EH (cell line): ENCODE measurements around the gene LRRC71.

Source experiments
- DNase-seq: peaks from one replicate; pipeline ENCODE4 v3.0.0-alpha.2; 2015; ENCODE audit warnings: low read depth

Gene LRRC71

DNA sequence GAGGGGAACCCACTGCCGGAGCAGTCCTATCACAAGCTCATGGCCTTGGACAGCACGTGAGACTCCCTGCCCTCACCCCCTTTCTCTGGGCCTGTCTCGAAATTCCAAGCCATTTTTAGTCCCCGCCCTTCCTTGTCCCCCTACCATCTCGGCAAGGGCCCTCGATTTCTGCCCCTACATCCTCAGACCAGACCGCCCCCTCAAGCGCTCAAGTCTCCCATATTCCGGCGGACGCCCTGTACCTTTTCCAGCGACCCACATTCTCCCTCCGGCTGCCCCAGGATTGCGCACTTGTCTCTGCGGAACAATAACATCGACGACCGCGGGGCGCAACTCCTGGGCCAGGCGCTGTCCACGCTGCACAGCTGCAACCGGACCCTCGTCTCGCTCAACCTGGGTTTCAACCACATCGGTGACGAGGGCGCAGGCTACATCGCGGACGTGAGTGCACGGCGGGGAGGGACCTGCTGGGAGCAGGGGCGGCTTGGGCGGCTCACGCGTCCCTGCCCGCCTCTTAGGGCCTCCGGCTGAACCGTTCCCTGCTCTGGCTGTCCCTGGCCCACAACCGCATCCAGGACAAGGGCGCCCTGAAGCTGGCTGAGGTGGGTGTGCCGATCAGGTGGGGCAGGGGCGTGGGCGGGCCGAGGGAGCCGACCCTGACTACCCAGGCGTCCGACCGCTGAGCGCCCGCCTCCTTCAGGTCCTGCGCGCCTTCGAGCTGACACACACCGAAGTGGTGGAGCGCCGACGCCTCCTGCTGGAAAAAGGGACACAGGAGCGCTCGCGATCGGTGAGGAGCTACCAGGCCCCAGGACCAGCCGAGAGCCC, 7.0 kb downstream of the LRRC71 start:
- DNase-seq: peak; percentile 78

DNA sequence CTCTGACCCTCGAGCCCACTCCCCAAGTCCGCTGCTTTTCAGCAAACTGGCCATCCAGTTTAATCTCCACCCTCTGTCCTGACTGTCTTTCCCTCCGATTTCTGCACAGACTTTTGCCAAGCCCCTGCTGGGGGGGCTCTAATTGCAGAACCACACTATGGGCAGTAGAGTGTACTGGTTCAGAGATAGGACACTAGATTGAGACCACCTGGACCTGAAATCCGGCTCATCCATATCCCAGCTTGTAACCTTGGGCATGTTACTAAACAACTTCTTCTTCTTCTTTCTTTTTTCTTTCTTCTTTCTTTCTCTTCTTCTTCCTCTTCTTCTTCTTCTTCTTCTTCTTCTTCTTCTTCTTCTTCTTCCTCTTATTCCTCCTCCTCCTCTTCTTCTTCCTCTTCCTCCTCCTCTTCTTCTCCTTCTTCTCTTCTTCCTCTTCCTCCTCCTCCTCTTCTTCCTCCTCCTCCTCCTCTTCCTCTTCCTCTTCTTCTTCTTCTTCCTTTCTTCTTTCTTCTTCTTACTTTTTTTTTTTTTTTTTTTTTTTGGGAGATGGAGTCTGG, 7.7 kb downstream of the LRRC71 start:
- no peak for DNase-seq

DNA sequence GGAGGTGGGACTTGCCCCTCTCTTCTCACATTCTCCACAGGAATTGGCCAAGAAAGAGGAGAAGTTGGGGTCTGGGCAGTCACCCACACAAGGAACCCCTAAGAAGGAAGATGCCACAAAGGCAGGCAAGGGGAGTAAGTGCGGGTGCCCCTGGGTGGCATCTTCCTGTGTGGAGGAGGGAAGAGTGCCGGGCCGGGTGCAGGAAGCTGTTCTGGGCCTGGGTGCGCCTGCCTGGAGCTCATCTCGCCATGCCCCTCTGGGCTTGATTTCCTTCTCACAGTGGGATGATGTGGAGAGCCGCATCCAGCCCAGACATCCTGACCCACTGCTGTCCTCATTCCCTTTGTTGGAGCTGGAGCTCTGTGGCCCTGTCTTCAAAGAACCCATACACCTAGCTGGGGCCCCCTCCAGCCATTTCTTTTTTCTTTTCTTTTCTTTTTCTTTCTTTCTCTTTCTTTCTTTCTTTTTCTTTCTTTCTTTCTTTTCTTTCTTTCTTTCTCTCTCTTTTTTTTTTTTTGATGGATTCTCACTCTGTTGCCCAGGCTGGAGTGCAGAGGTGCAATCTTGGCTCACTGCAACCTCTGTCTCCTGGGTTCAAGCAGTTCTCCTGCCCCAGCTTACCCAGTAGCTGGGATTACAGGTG, 9.3 kb downstream of the LRRC71 start:
- DNase-seq: no peak

DNA sequence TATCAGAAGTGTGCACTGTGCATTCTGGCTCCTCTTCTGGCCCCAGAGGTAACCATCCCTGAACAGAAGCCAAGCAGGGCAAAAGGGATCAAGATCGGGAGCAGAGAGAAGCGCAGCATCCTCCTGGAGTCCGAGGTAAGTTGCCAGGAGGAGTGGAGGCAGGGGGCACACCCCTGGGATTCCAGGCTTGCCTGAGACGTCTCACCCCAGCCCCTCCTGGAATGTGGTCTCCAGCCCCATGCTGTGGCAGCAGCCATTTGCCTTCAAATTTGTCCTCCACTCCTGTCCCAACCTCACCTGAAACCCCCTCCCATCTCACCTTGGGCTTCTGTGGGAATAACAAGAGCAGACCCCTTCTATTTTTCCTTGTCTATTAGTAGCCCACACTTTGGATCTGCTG, 10.1 kb downstream of the LRRC71 start:
- DNase-seq: no peak

DNA sequence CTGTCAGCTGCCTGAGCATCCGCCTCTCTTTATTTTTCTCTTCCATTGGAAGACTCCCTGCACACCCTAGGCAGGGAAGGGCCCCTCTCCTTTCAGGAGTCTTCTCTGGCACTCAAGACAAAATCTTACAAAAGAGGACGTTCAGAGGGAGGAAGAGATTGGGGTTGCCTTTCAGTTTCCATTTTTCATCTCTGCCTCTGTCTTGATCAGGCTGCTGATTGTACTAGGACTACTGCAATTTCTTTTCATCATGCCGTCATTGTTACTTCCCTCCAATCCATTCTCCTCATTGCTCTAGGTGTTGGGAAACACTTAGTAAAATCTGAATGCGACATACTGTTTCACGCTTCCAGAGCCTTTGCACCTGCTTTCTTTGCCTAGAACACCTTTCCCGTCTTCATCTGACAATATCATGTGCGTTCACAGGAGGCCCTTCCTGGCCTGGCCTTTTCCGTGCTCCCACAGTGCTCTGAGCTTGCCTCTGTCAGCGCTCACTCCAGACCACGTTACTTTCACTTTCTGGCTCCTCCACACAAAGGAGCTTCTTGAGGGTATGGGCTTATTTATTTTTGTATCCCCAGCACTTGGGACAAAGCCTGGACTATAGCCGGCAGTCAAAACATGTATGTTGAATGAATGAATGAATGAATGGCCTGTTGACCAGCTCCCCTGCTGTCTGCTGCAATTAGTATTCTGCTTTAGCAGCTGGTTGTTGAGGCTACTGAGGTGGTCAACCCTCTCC, 10.9 kb downstream of the LRRC71 start:
- DNase-seq: peak; percentile 26

DNA sequence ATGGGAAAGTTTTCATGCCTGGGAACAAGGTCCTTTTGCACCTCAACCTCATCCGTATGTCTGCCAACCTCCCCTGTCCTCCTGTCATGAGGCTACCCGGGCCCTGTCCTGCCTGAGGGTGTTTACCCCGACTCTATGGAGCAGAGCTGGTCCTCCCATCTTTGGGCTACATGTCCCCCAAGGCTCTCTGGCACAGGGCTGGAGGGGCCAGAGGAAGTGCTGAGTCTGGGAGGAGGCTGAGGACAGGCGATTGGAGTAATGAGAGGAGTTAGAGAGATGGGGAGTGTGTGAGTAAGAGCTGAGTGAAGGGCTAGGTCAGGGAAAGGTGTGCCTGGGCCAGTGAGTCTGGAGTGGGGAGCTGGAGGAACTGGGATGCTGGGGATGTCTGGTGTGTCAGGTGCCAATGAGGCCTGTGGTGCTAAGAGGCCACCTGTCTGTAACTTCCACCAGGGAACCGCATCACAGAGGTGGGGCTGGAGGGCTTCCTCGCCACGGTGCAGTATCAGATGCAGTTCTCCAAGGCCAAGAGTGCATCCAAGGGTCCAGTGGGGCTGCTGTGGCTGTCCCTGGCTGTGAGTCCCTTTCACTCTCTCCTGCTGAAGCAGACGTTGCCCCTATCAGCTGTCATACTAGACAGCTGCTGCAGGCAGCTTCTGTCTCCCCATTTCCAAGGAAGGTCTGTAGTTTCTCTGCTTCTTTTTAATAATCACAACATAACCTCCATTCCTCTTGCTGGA, 11.7 kb downstream of the LRRC71 start:
- no peak for DNase-seq

DNA sequence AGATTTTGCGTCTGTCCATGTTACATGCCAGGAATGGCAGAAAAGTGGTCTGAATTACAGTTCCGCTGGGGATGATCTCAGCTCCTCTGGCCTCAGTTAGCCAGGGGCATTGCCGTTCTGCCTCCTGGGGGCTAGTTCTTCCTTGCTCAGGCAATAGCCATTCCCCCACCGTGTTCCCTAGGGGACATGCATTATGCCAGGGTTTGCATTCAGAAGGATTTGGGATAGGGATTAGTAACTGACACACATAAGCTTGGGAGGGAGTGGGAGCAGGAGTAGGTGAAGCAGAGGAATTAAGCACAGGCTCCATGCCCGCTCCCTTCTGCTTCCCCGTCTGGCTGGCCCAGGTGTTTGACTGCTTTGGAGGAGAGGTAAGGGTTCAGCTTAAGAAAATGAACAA, 12.7 kb downstream of the LRRC71 start:
- no peak for DNase-seq

DNA sequence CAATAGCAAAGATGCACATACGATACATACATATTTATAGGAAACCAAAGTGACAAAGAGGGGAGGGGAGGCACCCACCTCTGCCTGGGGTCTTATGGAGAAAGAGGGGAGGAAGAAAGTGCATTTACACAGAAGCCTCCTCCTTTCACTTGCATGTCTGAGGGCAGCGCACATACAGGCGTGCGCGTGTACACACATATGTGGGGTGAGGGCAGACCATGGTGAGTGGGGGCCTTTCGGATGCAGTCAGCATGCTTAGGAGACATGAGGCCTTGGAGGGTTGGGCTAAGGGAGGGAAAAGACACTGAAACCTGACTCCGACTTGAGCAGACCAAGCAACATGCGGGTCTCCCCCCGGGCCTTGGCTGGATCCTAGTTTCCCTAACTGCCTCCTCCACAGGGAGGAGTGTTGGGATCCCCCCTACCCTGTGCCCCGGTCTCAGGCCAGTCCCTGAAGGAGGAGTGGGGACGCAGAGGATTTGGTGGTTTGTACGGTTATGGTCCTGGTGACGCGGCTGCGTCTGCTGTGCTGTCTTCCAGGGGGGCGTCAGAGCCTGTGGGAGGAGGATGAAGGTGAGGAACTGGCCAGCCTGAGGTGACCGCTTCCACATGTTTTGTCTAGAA, 15.2 kb downstream of the LRRC71 start:
- no peak for DNase-seq

DNA sequence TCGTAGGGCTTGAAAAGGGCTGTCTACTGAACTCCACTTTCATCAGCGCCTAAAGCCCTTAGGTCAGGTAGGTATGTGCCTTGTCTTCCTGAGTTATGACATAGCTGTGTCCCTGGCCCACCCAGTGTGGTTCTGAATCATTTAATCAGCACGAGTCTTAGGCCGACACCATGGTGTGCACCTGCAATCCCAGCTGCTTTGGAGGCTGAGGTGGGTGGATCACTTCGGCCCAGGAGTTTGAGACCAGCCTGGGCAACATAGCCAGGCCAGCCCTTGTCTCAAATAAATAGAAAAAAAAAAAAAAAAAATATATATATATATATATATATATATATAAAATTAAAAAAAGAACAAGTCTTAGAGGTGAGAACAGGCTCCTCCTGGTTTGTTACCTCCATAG, 15.8 kb downstream of the LRRC71 start:
- no peak for DNase-seq

DNA sequence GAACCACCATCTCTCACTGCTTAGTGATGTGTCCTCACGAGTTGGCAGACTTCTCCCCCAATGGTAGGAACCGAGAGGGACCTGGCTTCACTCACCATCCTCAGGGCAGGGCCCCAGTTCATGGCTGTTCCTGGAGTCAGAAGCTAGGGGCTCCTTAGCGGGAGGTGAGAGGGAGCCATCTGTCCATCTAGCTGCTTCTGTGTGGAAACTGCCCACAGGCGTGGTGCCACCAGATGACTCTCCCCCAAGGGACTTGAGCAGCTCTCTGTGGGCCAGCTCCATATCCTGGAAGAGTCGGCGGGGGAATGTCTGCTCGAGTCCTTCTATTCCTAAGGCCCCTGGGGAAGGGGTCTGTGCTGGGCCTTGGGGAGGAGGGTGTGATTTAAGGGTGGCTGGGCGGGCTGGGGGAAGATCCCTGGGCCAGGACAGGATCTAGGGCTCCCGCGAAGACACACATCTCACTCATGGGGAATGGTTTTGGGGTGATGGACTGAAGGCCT, 16.3 kb downstream of the LRRC71 start:
- no peak for DNase-seq

DNA sequence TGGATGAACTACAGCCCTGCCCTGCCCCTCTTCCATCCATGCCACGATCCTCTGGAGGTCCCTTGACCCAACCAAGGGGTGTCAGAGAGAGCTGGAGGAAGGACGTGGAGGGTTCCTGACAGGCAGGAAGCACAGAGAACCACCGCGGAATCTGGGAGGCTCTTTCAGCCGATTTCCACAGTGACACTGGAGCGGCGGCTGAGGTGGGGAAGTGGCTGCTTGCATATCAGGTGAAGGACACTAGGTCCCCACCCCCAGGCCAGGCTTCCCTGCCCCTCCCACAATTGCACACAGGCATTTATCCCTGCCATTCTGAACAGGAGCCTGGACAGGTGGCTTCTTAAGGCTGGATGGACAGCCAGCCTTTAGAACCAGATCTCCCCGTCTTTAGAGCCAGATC, 17.5 kb downstream of the LRRC71 start:
- no peak for DNase-seq

DNA sequence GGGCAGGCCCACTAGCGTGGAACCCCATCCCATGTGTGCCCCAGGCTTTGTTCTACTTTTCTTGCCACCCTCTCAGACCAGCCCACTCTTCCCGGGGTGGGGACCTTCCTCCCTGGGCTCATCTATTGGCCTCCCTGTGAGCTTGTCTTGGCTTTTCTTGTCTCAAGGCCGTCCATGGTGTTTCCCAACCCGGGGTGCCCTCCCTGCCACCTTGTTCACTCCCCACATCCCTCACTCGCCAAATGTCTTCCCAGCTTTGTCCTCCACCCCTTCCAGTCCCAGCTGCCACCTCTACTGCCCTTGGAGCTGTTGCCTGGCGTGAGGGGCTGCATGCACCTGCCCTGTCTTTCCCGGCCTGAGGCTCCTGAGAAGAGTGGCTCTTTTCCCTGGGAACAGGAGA, 18.4 kb downstream of the LRRC71 start:
- no peak for DNase-seq

DNA sequence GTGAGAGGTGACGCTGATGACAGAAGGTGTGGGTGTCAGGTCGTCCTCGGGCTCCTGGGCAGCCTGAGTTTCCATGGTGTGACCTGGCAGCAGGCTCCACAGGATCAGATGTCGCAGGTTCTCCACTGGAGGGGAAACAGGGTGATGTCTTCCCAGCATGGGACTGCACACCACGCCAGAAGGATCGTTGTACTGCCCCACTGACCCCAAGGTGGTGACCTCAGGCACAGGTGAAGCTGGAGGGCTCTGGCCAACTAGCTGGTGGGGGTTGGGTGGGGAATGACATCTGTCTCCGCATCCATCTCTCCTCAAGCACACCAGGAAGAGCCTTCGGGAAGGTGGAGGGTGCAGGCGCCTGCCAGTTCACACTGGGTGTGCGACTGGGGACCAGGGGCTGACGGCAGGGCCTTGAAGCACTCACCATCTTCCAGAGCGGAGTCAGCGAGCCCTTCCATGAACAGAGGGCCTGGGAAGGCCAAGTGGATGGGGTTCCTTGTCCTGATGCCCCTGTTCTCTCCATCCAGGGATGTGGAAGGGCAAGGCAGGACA, 19.4 kb downstream of the LRRC71 start:
- no peak for DNase-seq

DNA sequence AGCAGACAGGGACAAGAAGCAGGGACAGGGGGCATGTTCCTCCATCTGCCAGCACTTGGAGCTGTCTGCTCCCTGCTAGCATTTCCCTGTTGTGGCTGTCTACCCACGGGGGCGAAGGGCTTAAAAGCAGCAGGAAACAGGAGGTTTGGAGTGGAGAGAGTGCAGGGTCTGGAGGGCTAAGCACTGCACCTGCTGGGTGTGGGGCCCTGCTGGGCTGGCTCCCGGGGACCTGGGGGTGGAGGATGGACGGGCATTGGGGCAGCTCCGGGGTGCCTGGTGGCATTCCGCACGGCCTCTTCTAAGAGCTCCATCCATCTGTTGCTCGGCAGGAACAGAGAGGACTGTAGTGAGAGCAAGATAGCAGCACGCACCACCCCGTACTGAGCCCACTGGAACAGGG, 21.2 kb downstream of the LRRC71 start:
- no peak for DNase-seq

DNA sequence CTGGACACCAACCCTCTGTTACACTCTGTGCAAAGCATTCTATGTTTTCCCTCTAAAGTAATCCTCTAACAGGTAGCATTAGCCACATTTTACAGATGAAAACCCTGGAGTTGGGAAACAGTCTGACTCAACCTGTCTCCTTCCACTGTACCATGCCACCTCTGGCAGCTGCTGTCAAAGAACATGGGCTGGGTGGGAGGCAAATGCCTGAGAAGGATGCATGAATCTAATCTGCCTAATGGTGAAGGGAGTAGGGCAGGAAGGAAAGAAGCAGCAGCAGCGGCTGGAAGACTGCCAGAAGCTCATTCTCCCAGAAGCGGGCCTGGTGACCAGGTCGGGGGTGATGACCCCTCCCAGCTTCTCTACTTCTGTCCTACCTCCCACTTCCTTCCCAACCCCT, 21.7 kb downstream of the LRRC71 start:
- DNase-seq: no peak

DNA sequence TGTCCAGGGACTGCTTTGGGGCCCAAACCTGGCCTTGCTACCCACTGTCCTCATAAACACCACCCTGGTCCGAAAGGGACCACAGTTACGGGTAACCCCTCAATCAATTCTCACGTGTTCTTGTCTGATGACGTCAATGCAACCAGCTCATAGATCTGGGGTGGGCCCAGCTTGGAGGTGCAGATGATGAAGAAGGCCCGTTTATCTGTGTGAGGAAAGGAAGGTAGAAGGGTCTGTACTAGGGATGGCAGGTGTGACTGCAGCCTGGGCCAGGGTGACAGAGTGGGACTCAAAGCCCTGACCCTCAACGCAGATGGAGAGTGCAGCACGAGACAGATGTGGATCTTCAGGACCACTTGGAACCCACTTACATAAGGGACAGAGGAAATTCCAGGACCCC, 22.1 kb downstream of the LRRC71 start:
- DNase-seq: no peak

DNA sequence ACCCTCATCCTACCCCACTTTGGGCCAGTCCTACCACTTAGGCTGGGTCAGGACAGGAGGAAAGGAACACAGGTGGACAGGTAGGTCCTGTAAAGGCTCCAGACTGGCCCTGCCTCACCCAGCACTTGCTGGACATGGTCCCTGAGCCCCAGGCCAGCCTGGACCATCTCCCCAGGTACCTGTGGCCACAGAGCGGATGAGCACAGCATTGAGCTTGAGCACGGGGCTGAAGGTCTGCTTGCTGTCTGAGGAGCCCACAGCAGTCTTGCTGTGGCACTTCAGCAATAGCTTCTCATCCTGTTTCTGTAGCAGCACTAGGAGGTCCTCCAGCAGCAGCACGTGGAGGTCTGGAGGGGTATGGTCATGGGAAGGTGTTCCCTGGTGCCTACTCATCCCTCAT, 23.3 kb downstream of the LRRC71 start:
- no peak for DNase-seq

DNA sequence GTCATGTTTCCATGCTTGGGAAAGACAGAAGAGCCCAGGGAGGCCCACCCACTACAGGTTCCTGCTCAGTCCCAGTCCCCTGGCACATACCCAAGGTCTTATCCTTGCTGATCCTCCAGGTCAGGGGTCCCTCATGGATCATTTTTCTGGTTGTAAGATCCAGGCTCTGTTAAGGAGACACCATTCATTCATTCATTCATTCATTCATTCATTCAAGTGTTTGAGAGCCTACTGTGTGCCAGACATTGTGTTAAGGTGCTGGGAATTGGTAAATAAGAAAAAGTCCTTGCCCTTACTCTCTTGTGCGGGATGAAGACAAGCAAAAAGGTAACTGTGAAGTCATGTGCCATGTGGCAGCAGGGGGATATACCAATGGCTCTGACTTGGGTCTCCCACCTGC, 23.8 kb downstream of the LRRC71 start:
- no peak for DNase-seq

DNA sequence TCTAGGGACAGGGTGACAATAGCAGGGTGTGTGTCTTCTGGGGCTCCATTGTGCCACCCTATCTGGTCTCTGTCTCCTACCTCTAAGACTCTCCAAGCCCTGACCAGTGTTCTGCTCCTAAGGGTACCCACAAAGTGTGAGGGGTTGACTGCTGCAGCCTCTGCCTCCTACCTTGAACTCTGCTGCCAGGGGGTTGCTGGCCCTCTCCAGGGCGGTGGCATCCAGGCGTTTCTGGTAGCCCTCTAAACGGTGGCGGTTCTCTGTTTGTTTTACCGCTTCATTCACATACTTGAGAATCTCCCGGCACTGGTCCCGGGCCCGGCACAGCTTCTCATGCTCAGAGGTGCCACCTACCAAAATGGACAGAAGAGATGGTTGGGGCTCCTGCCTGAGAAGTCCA, 24.4 kb downstream of the LRRC71 start:
- DNase-seq: no peak

DNA sequence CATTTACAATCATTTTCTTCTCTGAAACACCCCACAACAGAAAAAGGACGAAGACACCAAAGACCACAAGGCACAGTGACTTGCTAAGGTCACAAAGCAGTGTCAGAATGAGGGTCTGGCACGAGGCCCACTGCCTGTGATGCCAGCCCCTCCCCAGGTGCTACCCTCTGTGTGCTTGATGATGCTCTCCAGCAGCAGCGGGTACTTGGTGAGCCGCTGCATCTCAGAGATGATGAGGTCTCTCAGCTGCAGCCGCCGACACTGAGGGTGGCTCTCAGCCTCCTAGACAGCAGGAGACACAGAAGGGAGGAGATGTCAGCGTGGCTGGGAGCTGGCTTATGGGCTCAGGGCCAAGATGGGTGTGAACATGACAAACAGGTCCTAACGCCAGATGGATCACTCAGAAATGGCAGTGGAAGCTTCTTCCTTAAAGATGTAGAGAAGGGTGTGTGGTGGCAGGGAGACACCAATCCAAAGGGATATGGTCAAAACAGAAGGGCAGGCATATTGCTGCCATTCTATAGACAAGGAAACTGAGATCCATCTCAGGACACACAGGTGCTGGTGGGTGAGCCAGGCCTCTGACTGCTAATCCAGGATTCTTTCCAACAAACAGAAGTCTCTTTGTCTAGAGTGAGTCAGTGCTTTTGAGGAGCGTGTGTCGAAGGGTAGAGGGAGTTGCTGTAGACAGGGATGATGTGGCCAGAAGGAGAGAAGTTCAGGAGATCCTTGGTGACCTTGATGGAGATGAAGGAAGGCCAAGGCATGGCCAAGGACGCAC, 25.6 kb downstream of the LRRC71 start:
- DNase-seq: no peak
